Uterus (tissue), 4 donors: ENCODE data around the gene CACNB4. TPM values are rescaled to one million over a fixed set of nuclear protein-coding genes. Genes with fewer than 3 reads are reported as not detected.

ENCODE experiments used
- DNase-seq, 2 donors: peaks; one replicate each; pipeline ENCODE4 v3.0.0-alpha.2; 2019 to 2020
- H3K27ac ChIP-seq, 2 donors: fragments of 200-600 bp; sonication (generic); 1 replicate in 1 of 2; 2 replicates in 1 of 2; pipeline ENCODE4 v1.5.1; 2016 to 2018
- H3K27me3 ChIP-seq, 2 donors: fragments of 200-600 bp; sonication (generic); one replicate each; pipeline ENCODE4 v1.5.1; 2018 to 2019; ENCODE audit warnings: control low read depth in 1 of 2
- H3K36me3 ChIP-seq, 2 donors: fragments of 200-600 bp; sonication (generic); one replicate each; pipeline ENCODE4 v1.5.1; 2019; ENCODE audit warnings: control low read depth in 1 of 2
- H3K4me1 ChIP-seq, 2 donors: fragments of 200-600 bp; sonication (generic); one replicate each; pipeline ENCODE4 v1.5.1; 2018 to 2019; ENCODE audit warnings: control low read depth in 1 of 2
- H3K4me3 ChIP-seq, 2 donors: fragments of 200-600 bp; sonication (generic); 1 replicate in 1 of 2; 2 replicates in 1 of 2; pipeline ENCODE4 v1.5.1; 2018 to 2019; ENCODE audit warnings: mild to moderate bottlenecking in 1 of 2
- H3K9me3 ChIP-seq, 2 donors: fragments of 200-600 bp; sonication (generic); one replicate each; pipeline ENCODE4 v1.5.1; 2019; ENCODE audit warnings: control low read depth in 1 of 2
- CTCF ChIP-seq, 4 experiments: fragments of 200-600 bp in 2 of 4; fragments of 450-650 bp in 2 of 4; sonication (generic) in 2 of 4; IDR thresholded peaks; one replicate each; pipeline ENCODE4 v1.5.1; 2016 to 2019; ENCODE audit warnings: antibody characterized with exemption in 4 of 4, mild to moderate bottlenecking in 2 of 4, moderate library complexity in 1 of 4
- POLR2A ChIP-seq, 2 donors: fragments of 450-650 bp; IDR thresholded peaks; one replicate each; pipeline ENCODE4 v1.6.1; 2016; ENCODE audit warnings: antibody characterized with exemption in 2 of 2, mild to moderate bottlenecking in 1 of 2, moderate library complexity in 1 of 2
- intact Hi-C: fragments of 100-400 bp; cut with DNase I; formaldehyde crosslinking; loops from one replicate; pipeline ENCODE4 v1.15.1; 2023; ENCODE audit warnings: low total_unique reads
- total RNA-seq, 4 donors: library from RNA; depleted of rRNA in 3 of 4; stranded (reverse); fragments of >200 nt in 3 of 4; gene quantifications; one replicate each; pipeline versions ENCODE4 v1.1.0 to v1.2.4, GENCODE V29; 2014 to 2023
- donor health status: DM: yes; HTN: yes; CAD: no.

Gene CACNB4
- total RNA-seq, 4 donors from 2014 or later: 0.26 to 14.0 (median 1.6) TPM

GRCh38 chr2:151947813-151948165 lies 151.1 kb downstream of the CACNB4 start:
- Histone ChIP-seq H3K27me3 (no peaks in the 10 kb centered on the region), H3K36me3 (no peaks in the 10 kb centered on the region), H3K27ac (no peak overlapping the region), H3K4me1 (no peaks in the 10 kb centered on the region), H3K9me3 (no peaks in the 10 kb centered on the region), H3K4me3 (peak overlapping the region in 1 of 2 donors; percentile 24)
- DNase-seq: no peak
- TF ChIP-seq CTCF (IDR thresholded peaks at IDR 0.05) (no peak), POLR2A (IDR thresholded peaks at IDR 0.05) (no peak)
- intact Hi-C loops: no loop called here

GRCh38 chr2:151946899-151947812 lies 151.7 kb downstream of the CACNB4 start:
- Histone ChIP-seq H3K9me3 (no peaks in the 10 kb centered on the region), H3K4me1 (no peaks in the 10 kb centered on the region), H3K27ac (no peak overlapping the region), H3K4me3 (peak overlapping the region in 1 of 2 donors; percentile 24), H3K27me3 (no peaks in the 10 kb centered on the region), H3K36me3 (no peaks in the 10 kb centered on the region)
- TF ChIP-seq POLR2A (IDR thresholded peaks at IDR 0.05) (no peak), CTCF (IDR thresholded peaks at IDR 0.05) (peak; percentile 28 to 48 (median 37))
- DNase-seq: peak; percentile 13 to 18
- intact Hi-C loops: no loop called here

- Histone ChIP-seq H3K36me3 (no peaks in the 10 kb centered on the region), H3K4me1 (no peaks in the 10 kb centered on the region), H3K9me3 (no peaks in the 10 kb centered on the region), H3K27me3 (no peaks in the 10 kb centered on the region), H3K4me3 (no peak overlapping the region), H3K27ac (no peak overlapping the region)
- DNase-seq: no peak
- TF ChIP-seq CTCF (IDR thresholded peaks at IDR 0.05) (no peak), POLR2A (IDR thresholded peaks at IDR 0.05) (no peak)
- intact Hi-C loops: no loop called here
These were observed 152.5 kb downstream of the CACNB4 start for GRCh38 chr2:151946250-151946884.

- Histone ChIP-seq H3K36me3 (no peaks in the 10 kb centered on the region), H3K4me3 (no peak overlapping the region), H3K4me1 (no peaks in the 10 kb centered on the region), H3K27me3 (no peaks in the 10 kb centered on the region), H3K27ac (no peak overlapping the region), H3K9me3 (no peaks in the 10 kb centered on the region)
- DNase-seq: no peak
- intact Hi-C loops: no loop called here
- TF ChIP-seq CTCF (IDR thresholded peaks at IDR 0.05): no peak
- TF ChIP-seq POLR2A (IDR thresholded peaks at IDR 0.05): no peak
These were observed 153.2 kb downstream of the CACNB4 start for GRCh38 chr2:151945602-151946001.

- H3K27me3 ChIP-seq: no peaks in the 10 kb centered on the region
- H3K27ac ChIP-seq: no peak overlapping the region
- intact Hi-C loops: no loop called here
These were observed 153.7 kb downstream of the CACNB4 start for GRCh38 chr2:151945186-151945585.

More at GRCh38 chr2:151945186-151945585, 153.7 kb downstream of the CACNB4 start:
- TF ChIP-seq POLR2A (IDR thresholded peaks at IDR 0.05) (no peak), CTCF (IDR thresholded peaks at IDR 0.05) (no peak)
- H3K36me3 ChIP-seq: no peaks in the 10 kb centered on the region
- no peaks in the 10 kb centered on the region for H3K4me1 ChIP-seq
- DNase-seq: no peak
- no peaks in the 10 kb centered on the region for H3K9me3 ChIP-seq
- H3K4me3 ChIP-seq: no peak overlapping the region
